HG02870 (cell line): ENCODE data around the gene ARHGEF10L.

Source experiments
- ATAC-seq: cut with Tn5 transposase; IDR thresholded peaks from one replicate; pipeline ENCODE4 v1.9.1; 2021; ENCODE audit warnings: mild to moderate bottlenecking, moderate library complexity; ENCODE audit not compliant: unreplicated experiment

The ARHGEF10L gene

DNA sequence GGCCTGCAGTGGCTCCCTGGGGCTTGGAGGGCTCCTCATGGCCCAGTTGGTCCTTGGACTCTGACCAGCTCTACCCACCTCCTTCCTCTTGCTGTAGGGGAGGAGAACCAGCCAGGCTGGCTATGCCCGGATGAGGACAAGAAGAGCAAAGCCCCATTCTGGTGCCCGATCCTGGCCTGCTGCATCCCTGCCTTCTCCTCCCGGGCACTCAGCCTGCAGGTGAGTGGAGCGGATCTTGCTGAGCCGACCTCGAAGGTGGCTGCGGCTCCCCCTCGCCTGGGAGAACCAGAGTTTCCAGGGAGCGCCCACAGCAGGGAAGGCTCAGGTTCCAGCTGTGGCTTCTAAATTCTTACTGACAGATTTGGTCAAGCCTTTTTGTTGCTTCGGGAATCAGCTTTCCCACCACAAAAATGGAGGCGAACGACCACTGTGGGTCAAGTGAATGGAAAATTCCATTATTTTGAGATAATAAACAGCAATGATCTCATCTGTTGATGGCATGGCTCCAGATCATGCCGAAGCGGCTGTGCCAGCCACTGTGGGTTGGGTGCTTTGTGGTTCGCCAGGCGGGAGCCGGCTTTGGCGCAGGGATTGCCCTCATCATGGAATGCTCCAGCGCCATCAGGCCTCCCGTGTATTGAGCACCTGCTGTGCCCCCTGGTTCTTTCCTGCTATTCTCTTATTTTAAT is 109.1 kb downstream of the ARHGEF10L start:
- ATAC-seq: no peak

DNA sequence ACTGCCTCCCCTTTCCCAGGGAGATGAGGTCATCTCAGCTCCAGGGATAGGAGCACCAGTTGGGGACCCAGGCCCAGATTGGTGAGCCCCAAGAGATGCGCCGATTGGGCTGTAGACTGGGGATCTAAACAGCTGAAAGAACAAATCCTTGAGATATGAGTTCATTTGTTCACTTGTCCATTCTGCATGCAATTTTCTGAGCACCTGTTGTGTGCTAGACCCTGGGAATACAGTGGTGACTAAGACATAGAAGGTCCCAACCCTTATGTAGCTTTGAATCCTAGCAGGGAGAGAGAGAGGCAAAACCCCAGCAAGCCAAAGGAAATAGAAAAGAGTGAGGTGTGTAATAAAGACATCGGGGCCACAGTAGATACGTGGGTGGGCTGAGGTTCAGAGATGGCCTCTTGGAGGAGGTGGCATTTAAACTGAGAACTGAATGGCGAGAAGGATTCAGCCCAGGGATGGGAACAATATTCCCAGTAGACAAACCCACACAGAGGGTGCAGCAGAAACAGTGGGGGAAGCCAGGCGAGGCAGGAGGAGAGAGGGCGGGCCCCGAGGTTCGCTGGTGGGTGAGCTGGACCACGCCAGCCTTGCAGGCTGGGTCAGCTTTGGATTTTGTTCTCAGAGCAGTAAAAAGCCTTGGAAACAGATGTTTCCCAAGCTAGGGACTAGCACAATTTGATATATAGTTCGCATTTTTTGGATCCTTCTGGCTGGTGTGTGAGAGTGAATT is 110.0 kb downstream of the ARHGEF10L start:
- ATAC-seq: no peak

DNA sequence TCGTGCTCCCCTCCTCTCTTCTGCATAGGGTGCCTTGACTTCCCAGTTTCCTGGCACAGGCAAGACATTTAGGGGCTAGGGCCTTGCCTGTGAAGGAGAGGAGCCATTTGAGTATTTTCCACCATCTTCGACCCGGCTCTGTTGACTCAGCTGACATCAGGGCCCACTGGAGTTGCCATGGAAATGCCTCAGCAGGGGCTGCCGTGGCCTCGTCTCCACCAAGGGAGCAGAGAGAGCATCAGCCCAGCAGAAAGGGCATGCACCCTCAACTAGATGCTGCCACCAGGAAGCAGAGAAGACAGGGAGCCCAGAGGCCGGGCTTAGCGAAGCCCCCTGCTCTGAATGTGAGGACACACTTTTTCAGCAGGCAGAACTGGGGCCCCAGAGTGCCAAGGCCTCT is 113.8 kb downstream of the ARHGEF10L start:
- no peak for ATAC-seq

DNA sequence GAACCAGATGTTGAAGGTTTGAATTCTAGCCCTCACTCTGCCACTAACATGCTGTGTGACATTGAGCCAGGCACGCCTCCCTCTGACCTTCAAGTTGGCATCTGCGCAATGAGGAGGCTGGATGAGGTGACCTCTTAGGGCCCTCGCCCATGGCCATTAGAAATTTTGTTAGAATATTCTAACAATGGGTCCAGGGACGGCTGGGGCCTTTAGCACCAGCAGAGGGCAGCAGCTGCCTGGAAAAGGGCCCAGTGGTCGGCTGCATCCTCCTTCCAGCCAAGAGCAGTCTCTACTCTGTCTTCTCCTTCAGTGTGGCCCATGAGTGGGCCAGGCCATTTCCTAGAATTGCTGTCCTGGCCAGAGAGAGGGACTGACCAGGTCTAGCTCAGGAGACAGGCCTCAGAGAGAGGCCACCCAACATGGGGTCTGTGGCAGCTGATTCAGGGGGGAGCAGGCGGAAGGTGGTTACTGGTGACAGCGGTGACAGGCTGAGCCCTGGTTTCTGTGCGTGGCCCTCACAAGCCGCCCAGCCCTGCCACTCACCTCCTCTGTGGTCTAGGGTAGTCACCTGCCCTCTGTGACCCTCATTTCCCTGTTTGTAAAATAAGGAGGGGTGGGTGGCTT is 114.3 kb downstream of the ARHGEF10L start:
- no peak for ATAC-seq

DNA sequence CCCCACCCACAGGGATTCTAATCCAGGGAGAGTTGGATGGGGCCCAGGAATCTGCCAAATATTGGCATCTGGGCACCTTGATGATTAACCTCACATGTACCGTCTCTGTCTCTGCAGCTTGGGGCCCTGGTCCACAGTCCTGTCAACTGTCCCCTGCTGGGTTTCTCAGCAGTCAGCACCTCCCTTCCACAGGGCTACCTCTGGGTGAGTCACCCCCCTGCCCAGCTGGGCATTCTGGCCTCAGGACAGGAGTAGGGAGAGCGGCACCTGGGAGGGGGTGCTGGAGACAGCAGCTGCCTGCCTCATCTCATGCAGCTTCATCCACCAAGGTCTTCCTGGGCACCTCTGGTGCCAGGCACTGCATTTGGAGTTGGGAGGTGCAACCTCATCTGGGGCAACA is 115.0 kb downstream of the ARHGEF10L start:
- ATAC-seq: no peak

DNA sequence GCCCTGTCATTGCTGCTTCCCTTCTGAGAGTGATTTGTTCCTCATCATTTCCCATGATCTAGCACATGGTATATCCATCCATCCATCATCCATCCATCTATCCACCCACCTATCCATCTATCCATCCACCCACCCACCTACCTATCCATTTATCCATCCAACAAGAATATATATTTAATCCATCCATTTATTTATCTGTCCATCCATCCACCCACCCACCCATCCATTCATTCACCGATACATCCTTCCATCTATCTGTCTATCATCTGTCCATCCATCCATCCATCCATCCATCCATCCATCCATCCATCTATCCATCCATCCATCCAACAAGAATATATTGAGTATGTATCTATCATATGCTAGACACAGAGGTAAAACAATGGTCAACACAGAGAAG is 115.7 kb downstream of the ARHGEF10L start:
- no peak for ATAC-seq

DNA sequence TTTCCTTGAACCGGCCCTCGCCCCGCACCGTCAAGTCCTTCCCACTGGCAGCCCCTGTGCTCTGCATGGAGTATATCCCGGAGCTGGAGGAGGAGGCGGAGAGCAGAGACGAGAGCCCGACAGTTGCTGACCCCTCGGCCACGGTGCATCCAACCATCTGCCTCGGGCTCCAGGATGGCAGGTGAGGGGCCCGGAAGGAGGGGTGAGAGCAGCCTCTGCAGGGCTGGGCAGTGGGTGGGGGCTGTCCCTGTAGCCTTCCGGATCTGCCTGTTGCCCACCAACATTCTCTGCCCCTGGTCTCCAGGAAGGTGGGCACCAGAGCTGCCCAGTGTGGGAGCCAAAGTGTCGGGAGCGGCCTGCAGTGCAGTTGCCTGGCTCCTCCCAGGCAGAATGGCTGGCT is 116.4 kb downstream of the ARHGEF10L start:
- ATAC-seq: no peak

DNA sequence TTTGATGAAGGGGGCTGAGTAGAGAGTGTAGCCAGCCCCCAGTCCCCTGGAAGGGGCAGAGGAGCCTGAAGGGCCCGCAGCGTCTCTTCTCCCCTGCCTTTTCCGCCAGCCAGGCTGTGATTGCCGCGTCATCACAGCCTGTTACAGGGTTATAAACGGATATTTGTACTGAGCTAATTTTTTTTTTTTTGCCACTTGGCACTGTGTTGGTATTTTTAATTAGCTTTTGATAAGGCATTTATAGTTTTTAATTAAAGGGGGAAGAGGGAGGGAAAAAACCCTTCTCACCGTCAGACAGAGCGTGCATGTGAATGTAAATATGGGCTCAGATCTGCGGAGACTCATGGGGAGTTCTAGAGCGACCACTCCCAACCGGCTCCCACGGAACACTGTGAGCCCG is 117.9 kb downstream of the ARHGEF10L start:
- ATAC-seq: no peak

DNA sequence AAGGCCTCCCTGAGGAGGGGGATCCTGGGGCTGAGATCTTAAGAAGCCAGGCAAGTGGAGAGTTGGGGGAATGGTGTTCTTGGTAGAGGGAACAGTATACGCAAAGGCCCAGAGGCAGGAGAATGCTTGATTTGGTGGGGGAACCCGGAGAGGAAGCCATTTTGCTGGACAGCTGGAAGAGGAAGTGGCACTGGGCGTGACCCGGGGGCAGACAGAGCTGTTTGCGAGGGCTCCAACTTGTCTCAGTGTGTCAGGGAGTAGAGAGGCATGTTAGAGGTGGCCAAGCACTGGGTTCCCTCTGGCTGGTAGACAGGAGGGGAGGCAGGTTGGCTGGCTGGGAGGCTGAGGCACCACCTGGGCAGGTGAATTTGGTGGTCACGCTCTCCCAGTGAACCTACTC is 119.3 kb downstream of the ARHGEF10L start:
- ATAC-seq: no peak

DNA sequence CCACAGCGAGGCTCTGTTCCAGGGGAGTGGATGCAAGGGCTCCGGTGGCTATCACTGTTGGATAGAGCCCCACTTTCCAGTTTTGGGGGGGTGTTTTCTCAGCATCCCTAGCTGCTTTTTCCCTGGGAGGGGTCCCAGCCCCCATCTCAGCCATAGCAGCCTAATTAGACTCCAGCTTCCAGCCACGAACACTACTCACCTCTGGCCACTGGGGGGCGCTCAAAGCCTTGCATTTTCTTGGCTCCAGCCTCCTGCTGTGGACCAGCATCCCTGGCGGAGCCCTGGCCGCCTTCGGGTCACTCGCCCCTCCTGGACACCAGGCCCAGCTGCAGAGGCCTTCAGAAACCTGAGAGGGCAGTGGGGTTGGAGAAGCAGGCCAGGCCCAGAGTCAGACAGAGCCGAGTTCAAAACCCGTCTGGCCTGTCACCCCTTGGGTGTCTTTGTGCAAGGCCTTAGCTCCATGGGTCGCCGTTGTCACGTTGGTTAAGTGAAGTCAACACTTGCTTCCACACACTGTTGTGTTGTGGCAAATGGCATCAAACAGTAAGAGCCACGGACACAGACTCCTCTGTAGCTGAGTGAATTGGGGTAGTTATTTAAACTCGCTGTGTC is 122.2 kb downstream of the ARHGEF10L start:
- no peak for ATAC-seq

DNA sequence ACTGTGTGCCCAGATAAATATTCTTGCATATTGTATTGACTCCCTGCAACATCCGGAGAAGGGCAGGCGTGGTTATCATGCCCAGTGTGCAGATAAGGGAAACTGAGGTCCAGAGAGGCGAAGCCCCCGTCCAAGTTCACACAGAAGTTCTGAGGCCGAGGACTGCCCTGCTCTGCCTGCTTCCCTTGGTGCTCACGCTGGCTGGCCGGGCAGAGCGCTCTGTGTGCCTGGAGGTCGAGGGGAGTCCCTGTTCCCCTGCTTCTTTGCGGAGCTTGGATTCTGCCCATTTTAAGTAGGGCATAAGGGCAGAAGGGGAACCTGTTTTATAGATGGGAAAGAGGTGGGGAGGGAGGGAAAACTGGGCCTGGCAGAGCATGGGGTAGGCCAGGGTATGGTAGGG is 122.8 kb downstream of the ARHGEF10L start:
- ATAC-seq: no peak

DNA sequence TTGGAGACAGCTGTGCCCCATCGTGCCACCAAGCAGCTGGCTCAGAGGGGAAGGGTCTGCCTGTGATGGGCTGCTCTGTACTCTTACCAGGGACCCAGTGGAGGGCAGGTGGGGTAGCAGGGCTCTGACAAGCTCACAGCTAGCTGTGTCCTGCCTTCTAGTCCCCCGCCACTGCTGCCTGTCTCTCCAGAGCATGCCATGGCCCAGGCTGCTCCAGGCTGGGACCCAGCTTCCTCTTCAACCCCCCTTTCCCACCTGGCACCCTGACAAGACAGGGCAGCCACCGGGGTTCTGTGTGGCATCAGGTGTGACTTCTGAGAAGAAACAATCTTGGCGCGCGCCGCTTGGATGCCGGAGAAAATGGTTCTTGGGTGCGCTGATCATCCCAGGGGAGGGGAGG is 123.3 kb downstream of the ARHGEF10L start:
- no peak for ATAC-seq

DNA sequence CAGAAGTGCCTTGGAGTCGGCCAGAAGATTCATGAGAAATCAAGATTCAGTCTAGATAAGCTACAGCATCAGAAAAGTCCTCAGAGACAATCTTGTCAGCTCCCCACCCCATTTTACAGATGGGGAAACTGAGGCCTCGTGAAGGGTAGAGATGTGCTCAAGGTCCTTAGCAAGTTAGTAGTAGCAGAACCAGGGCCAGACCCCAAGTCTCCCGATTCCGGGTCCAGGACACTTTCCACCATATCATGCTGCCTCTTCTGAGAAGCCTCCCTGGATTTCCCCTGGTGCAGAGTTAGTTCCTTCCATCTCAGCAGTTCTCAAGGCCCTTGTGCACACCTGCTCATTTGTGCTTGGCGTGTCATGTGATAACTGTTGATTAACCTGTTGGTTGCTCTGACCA is 124.1 kb downstream of the ARHGEF10L start:
- no peak for ATAC-seq

DNA sequence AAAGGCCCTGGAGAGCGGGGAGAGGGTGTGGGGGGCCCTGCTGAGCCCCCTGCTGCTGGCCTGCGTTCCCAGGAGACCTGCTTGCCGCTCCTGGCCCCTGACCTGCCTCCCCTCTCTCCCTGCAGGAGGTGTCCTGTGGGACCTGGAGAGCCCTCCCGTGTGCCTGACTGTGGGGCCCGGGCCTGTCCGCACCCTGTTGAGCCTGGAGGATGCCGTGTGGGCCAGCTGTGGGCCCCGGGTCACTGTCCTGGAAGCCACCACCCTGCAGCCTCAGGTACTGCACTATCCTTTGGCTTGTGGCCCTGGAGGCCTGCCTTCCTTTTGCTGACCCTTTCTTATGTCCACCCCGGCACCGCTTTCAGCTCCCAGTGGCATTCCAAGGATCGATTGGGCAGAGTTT is 124.8 kb downstream of the ARHGEF10L start:
- no peak for ATAC-seq

DNA sequence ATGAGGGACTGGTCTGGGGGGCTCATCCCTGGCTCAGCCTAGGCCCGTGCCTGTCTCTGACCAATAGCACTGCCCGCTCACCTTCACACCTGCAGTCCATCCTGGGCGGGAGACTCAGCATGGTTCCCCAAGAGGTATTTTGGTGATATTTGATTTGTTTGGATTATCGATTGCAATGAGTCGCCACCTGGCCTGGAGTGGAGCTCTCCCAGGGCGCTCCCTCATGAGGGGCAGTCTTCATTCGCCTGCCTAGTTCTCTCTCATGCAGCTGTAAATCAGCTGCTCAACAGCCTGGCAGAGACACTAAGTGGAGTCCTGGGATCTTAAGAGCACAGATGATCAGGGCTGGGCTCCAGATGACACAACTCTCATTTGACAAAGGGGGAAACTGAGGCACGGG is 125.6 kb downstream of the ARHGEF10L start:
- ATAC-seq: no peak

DNA sequence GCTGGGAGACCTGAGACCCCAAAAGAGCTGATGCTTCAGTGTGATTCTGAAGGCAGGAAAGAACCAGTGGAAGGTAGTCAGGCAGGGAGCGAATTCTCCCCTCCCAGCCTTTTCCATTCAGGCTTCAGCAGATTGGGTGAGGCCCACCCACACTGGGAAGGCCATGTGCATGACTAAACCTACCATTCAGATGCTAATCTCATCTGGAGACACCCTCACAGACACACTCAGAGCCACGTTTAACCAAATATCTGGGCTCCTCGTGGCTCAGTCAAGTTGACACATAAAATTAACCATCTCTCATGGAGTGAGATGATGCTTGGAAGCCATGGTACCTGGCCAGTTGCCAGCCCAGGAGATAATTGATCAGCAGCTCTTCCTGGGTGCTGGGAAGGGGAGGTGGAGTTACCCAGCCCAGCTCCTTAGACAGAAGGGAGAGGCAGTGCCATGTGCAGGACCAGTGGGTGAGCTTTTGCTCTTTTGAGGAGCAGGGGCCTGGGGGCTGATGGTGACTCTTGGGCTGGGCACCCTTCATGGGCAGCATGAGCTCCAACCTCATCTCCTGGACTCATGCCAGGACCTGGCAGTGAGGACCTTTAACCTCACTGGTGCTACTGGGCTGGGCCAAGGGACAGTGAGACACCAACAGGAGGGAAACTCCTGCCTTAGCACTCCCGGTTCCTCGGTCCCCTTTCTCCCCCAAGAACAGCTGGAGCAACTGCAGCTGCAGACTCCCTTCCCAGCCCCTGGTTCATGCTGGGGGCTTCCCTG is 126.6 kb downstream of the ARHGEF10L start:
- no peak for ATAC-seq

DNA sequence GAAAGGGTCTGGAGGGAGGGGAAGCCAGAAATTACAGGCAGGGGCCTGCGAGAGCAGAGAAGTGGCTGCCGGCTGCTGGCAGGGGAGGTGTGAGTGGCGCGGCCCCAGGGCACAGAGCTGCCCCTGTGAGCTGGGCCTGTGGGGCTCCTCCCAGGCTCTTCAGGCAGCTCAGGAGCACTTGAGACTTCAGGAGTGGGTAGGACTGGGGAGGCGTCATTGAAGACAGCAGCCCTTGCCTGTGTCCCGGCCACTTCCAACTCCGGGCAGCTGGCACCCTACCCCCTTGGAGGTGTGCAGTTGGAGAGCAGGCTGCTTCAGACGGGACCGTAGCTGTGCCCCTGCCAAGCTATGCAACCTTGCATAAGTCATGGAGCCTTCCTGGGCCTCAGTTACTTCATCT is 128.1 kb downstream of the ARHGEF10L start:
- no peak for ATAC-seq

DNA sequence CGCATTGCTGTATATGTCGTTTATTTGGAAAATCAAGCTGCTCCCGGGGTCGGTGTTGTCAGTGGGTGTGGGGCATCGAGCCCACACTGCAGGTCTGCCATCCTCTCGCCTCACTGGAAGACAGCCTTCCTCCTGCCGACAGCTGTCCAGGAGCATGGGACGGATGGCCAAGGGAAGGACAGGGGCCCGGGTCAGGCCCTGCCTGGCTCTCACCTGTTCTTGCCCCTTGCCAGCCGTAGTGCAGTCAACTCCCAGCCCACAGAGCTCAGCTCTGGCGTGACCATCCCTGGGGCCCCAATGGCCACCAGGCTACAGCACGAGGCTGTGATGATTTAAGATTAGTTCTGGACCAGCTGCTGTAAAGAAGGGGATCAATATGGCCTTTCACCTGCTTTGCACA is 128.7 kb downstream of the ARHGEF10L start:
- ATAC-seq: no peak

DNA sequence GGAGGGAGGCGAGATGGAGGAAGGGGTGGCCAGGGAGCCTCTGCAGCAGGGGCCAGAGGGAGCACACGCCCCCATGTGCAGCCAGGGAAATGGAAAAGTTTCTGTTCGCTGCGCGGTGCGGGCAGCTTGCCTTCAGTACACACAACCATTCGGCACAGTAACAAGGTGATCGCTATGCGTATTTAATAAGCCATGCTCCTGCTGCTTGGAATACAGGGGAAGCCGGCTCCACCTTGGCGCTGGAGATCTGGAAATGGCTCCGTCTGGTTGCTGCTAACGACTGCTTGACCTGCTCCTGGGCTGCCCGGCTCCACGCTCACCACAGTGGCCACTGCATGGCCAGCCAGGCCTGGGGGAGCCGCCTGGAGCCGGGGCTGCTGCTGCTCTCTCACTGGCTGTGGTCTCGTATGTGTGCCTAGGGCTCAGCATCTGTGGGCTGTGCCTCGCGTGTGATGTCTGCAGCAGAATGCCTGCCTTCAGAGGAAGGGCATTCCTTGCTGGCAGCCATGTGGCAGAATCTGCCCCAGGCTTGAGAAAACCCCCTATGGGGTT is 129.2 kb downstream of the ARHGEF10L start:
- no peak for ATAC-seq

DNA sequence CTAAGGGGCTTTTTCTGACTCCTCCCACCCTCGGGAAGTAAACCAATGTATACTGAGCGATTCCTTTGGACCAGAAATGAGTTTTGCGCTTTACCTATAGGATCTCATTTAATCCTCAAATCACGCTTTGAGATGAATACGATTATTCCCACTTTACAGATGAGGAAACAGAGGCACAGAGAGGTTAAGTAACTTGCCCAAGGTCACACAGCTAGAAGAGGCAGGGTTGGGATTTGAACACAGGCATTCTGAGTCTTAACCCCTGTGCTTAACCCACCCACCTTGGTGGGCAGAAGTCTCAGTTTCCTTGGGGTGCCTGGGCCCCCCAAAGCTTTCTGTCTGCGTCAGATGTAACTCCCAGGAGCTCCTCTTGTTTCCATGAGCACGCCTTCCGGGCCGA is 129.8 kb downstream of the ARHGEF10L start:
- no peak for ATAC-seq
